ENCODE results near the gene GPBP1.
A peak's percentile ranks its signal among the peaks of the same experiment; 100 is the strongest.

GPBP1 gene

DNA sequence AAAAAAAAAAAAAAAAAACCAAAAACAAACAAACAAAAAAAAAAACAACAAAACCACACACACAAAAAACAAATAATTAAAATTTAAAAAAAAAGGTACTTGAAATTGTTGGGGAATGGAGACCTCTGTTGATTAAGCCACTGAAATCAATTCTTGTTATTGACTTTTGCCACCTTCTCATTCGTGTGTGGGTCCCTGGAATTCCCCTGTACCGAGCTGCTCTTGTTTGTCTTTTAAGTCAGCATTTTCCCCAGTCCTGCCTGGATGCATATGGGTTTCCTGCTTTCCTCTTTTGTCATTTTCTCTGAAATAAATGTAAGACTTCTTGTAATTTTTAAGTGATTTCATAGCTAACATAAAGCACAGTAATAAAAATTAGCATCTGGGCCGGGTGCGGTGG is 45.5 kb downstream of the GPBP1 start:
- H3K27ac ChIP-seq: no peak overlapping the region
- no peak for TF ChIP-seq ZFX (IDR thresholded peaks at IDR 0.05; ENCODE audit: borderline replicate concordance)
- TF ChIP-seq, protein P1, sequence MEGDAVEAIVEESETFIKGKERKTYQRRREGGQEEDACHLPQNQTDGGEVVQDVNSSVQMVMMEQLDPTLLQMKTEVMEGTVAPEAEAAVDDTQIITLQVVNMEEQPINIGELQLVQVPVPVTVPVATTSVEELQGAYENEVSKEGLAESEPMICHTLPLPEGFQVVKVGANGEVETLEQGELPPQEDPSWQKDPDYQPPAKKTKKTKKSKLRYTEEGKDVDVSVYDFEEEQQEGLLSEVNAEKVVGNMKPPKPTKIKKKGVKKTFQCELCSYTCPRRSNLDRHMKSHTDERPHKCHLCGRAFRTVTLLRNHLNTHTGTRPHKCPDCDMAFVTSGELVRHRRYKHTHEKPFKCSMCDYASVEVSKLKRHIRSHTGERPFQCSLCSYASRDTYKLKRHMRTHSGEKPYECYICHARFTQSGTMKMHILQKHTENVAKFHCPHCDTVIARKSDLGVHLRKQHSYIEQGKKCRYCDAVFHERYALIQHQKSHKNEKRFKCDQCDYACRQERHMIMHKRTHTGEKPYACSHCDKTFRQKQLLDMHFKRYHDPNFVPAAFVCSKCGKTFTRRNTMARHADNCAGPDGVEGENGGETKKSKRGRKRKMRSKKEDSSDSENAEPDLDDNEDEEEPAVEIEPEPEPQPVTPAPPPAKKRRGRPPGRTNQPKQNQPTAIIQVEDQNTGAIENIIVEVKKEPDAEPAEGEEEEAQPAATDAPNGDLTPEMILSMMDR (IDR thresholded peaks at IDR 0.05): no peak

DNA sequence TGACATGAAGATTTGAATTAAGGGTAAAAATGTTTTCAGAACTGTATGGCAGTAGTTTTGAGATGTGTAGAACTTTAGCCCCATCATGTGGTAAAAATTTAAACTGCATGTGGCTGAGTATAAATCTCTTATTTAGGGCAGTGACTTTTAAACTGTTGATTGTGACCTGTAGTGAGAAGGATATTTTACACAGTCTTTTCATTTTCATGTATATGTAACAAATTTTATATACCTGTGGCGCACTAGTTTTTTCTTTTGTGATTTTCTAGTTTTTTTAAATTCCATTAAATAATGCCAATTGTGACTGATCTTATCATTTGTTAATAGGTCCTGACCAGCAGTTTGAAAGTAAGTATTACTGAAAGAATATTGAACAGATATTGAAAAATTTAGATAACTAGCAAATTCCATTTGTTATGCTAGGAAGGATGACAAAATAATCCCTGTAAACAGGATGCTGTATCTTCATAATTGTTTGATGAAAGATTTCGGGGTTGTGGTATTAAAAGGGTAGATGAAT is 47.2 kb downstream of the GPBP1 start:
- TF ChIP-seq, protein P1 (IDR thresholded peaks at IDR 0.05): peak; percentile 81
- TF ChIP-seq ZFX (IDR thresholded peaks at IDR 0.05; ENCODE audit: borderline replicate concordance): no peak
- no peak overlapping the region for H3K27ac ChIP-seq

DNA sequence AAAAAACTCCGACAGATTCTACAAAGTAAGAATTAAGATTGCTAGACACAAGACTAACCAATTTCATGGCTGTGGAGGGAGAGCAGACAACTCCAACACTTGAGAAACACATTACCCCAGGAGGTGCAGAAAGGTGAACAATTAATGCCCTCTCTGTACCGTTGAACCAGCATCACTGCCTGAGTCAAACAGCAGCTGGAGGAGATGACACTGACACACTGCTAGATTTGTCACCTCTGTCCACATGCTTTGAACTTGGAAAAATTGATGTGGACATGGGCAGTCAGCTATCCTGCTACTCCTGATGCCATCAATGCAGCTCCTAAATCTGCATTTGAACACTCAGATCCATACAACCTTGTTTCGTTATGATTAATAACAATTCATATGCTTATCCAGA is 51.7 kb downstream of the GPBP1 start:
- H3K27ac ChIP-seq: no peak overlapping the region
- no peak for TF ChIP-seq ZFX (IDR thresholded peaks at IDR 0.05; ENCODE audit: borderline replicate concordance)
- TF ChIP-seq, protein P1 (IDR thresholded peaks at IDR 0.05): no peak

DNA sequence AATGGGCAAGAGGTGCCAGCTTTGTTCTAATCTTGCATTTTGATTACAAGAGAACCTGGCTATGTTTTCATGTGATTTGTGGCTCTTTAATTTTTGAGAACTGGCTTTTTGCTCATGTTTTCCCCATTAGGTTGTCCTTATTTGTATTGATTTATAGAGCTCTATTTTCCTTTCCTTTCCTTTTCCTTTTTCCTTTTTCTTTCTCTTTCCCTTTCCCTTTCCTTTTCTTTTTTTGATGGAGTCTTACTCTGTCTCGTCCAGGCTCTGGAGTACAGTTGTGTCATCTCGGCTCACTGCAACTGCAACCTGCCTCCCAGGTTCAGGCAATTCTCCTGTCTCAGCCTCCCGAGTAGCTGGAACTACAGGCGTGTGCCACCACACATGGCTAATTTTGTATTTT is 55.5 kb downstream of the GPBP1 start:
- no peak overlapping the region for H3K27ac ChIP-seq
- no peak for TF ChIP-seq ZFX (IDR thresholded peaks at IDR 0.05; ENCODE audit: borderline replicate concordance)
- TF ChIP-seq, protein P1 (IDR thresholded peaks at IDR 0.05): no peak

DNA sequence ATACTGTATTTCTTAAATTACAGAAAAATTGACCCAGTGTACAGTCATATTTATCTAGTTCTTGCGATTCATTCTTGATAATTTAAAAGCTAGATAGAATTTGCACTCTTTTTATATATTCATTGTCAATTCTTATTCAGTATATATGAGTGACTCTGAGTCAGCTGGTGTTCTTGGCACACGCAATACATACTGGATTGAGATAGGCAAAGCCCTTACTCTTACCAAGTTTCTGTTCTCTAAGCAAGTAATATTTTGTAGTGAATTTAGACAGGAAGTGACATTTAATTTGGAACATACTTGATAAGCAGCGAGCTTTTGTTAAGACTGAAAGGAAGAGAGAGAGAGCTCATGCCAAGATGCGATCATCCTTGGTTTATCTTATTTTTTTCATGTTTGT is 57.7 kb downstream of the GPBP1 start:
- TF ChIP-seq ZFX (IDR thresholded peaks at IDR 0.05; ENCODE audit: borderline replicate concordance): no peak
- TF ChIP-seq, protein P1 (IDR thresholded peaks at IDR 0.05): no peak

DNA sequence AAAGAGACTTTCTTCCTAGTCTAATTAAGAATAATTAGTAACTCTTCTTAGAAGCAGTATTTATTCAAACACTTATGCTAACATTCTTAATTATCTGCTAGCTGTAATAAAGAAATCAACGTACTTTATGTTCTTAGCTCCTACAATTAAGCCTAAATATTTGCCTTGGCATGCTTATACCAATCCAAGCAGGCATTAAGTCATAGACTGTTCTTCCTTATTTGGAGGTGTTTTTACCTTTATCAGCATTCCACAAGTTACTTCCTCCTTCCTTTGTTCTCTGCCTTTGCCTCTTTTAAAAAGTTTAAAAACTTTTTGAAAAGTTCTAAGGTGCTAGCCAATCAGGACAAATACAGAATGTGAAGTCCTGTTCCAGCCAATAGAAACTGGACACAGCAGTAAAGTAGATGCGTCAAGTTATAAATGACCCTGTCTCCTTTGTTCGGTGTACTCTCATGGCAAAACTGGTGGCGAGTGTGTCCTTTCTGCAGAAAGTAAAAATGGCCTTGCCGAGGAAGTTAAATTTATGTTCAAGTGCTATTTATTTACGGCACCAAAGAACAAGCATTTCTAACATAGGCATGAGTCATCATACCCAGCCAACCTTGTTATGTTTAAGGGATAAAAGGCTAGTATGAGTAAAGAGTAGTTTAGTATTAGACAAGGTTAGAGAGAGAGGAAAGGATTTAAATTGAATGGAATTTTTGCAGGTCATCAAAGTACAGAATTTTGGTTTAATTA is 58.6 kb downstream of the GPBP1 start:
- TF ChIP-seq ZFX (IDR thresholded peaks at IDR 0.05; ENCODE audit: borderline replicate concordance): no peak
- TF ChIP-seq, protein P1 (IDR thresholded peaks at IDR 0.05): no peak
- peak overlapping the region; percentile 51 for H3K27ac ChIP-seq

More for the DNA sequence above, 57.7 kb downstream of the GPBP1 start:
- H3K27ac ChIP-seq: peak overlapping the region; percentile 51
